GDM1 (cell line): ENCODE measurements around the gene SYT11.
"Not testable (repeated sequence)": the region's sequence is repeated elsewhere in the genome, so short reads cannot be mapped to it uniquely, and the experiment has no call there.

ENCODE experiments used
- DNase-seq: peaks from one replicate; lab custom pipeline; 2025; lab: John Stamatoyannopoulos, UW

The SYT11 gene

GRCh38 chr1:155860970-155861510 is 1.7 kb downstream of the SYT11 start:
- no peak for DNase-seq

- no peak for DNase-seq
Measured at GRCh38 chr1:155861896-155862295, 2.5 kb downstream of the SYT11 start.

- no peak for DNase-seq
Measured at GRCh38 chr1:155864393-155864792, 5.0 kb downstream of the SYT11 start.

GRCh38 chr1:155867766-155868165 is 8.4 kb downstream of the SYT11 start:
- no peak for DNase-seq

- DNase-seq, result no peak
Measured at GRCh38 chr1:155871390-155871789, 12.0 kb downstream of the SYT11 start.

- DNase-seq, result no peak
Measured at GRCh38 chr1:155872527-155872926, 13.2 kb downstream of the SYT11 start.

- no peak for DNase-seq
Measured at GRCh38 chr1:155873860-155874259, 14.5 kb downstream of the SYT11 start.

GRCh38 chr1:155877945-155878344 is 18.6 kb downstream of the SYT11 start:
- no peak for DNase-seq

- no peak for DNase-seq
Measured at GRCh38 chr1:155880251-155880650, 20.9 kb downstream of the SYT11 start.

GRCh38 chr1:155880950-155881349 is 21.6 kb downstream of the SYT11 start:
- DNase-seq, result no peak

- no peak for DNase-seq
Measured at GRCh38 chr1:155882235-155882634, 22.9 kb downstream of the SYT11 start.

- no peak for DNase-seq
Measured at GRCh38 chr1:155882766-155883165, 23.4 kb downstream of the SYT11 start.

GRCh38 chr1:155884031-155884960 is 24.9 kb downstream of the SYT11 start:
- DNase-seq, result no peak

GRCh38 chr1:155884982-155885381 is 25.6 kb downstream of the SYT11 start:
- DNase-seq, result no peak

GRCh38 chr1:155888481-155888880 is 29.1 kb downstream of the SYT11 start:
- DNase-seq, result no peak

GRCh38 chr1:155889566-155889965 is 30.2 kb downstream of the SYT11 start:
- no peak for DNase-seq

GRCh38 chr1:155890251-155890650 is 30.9 kb downstream of the SYT11 start:
- DNase-seq, result no peak

- no peak for DNase-seq
Measured at GRCh38 chr1:155892796-155893195, 33.4 kb downstream of the SYT11 start.

GRCh38 chr1:155893389-155894142 is 34.2 kb downstream of the SYT11 start:
- DNase-seq, result peak; percentile 11

GRCh38 chr1:155895617-155896016 is 36.2 kb downstream of the SYT11 start:
- not testable (repeated sequence) for DNase-seq

- DNase-seq, result not testable (repeated sequence)
Measured at GRCh38 chr1:155896476-155896875, 37.1 kb downstream of the SYT11 start.

- no peak for DNase-seq
Measured at GRCh38 chr1:155897746-155898145, 38.4 kb downstream of the SYT11 start.

- no peak for DNase-seq
Measured at GRCh38 chr1:155898888-155899287, 39.5 kb downstream of the SYT11 start.
